K562 (cell line): ENCODE data around the gene ORAI3. TPM values are rescaled to one million over a fixed set of nuclear protein-coding genes. Genes with fewer than 3 reads are reported as not detected.

Source experiments
- CEBPG ChIP-seq, 3 experiments: fragments of 200-800 bp in 1 of 3; sonication (Bioruptor generic) in 1 of 3; sonication (generic) in 1 of 3; formaldehyde crosslinking in 1 of 3; IDR thresholded peaks in 2 of 3; conservative IDR thresholded peaks in 1 of 3; 2 replicates each; pipeline versions ENCODE4 v1.6.1 to v1.8.0; 2016 to 2022; ENCODE audit warnings: missing compliant biosample characterization in 2 of 3, missing genetic modification characterization in 2 of 3, mild to moderate bottlenecking in 1 of 3, missing genetic modification reagents in 1 of 3
- HCFC1 ChIP-seq: IDR thresholded peaks from 2 replicates; pipeline ENCODE4 v1.6.1; 2012; ENCODE audit warnings: low read depth, low read length, improper control_type of control experiment
- HDAC3 ChIP-seq: fragments of 450-650 bp; IDR thresholded peaks from 2 replicates; pipeline ENCODE4 v1.6.1; 2018; ENCODE audit warnings: borderline replicate concordance, mild to moderate bottlenecking, moderate library complexity; ENCODE audit not compliant: partially characterized antibody
- SP2 ChIP-seq: IDR thresholded peaks from 2 replicates; pipeline ENCODE4 v1.6.1; 2011; ENCODE audit warnings: mild to moderate bottlenecking, low read depth, low read length, moderate library complexity; ENCODE audit not compliant: poor library complexity, severe bottlenecking; ENCODE audit errors: extremely low read depth
- TCF3 ChIP-seq: sonication (generic); formaldehyde crosslinking; IDR thresholded peaks from 2 replicates; pipeline ENCODE4 v1.4.0; 2020; ENCODE audit warnings: mild to moderate bottlenecking, missing genetic modification reagents
- XRCC3 ChIP-seq: fragments of 450-650 bp; IDR thresholded peaks from 2 replicates; pipeline ENCODE4 v1.6.1; 2017; ENCODE audit warnings: mild to moderate bottlenecking, moderate library complexity
- polyA plus RNA-seq, 8 experiments: library from polyadenylated mRNA; depleted of rRNA in 4 of 8; stranded (reverse) in 5 of 8; unstranded in 3 of 8; fragments of >200 nt; fragmentation: Nextera tagmentation in 2 of 8; fragmentation: Illumina TruSeq in 1 of 8; extraction: Ambion mirVana in 2 of 8; extraction: Trizol in 1 of 8; gene quantifications; 2 replicates each; pipeline versions ENCODE4 v1.2.1 to v1.2.3, GENCODE V29; 2011 to 2014; ENCODE audit warnings: inconsistent platforms in 1 of 8, missing spikeins in 1 of 8
- total RNA-seq, 7 experiments: library from RNA; depleted of rRNA in 6 of 7; stranded (reverse); fragments of >200 nt in 6 of 7; fragmentation: Illumina TruSeq in 2 of 7; extraction: Trizol in 2 of 7; gene quantifications; 2 replicates each; pipeline versions ENCODE4 v1.2.1 to v1.2.3, GENCODE V29; 2011 to 2021; ENCODE audit warnings: low replicate concordance in 1 of 7
- TF ChIP-seq, protein P1 (sequence below): fragments of 250-450 bp; sonication (Bioruptor Pico); IDR thresholded peaks from 2 replicates; pipeline ENCODE4 v1.5.0; 2021; ENCODE audit warnings: mild to moderate bottlenecking, moderate library complexity
- TF ChIP-seq, protein P2 (sequence below), 2 experiments: fragments of 450-650 bp; formaldehyde crosslinking in 1 of 2; IDR thresholded peaks; 2 replicates each; pipeline versions ENCODE4 v1.4.0 to v1.6.1; 2014 to 2020; ENCODE audit warnings: mild to moderate bottlenecking in 2 of 2, borderline replicate concordance in 1 of 2, low read depth in 1 of 2
- TF ChIP-seq, protein P3 (sequence below), 2 experiments: fragments of 450-650 bp; conservative IDR thresholded peaks; 2 replicates each; pipeline ENCODE4 v1.6.1; 2017; ENCODE audit warnings: mild to moderate bottlenecking in 2 of 2, moderate library complexity in 2 of 2

ORAI3 gene
- total and polyA plus RNA-seq, 9 of the 15 experiments (the other 6 are each of a cell fraction or from before 2014, with no cell fraction given), result 4.9 to 23.3 (median 14.1) TPM

DNA sequence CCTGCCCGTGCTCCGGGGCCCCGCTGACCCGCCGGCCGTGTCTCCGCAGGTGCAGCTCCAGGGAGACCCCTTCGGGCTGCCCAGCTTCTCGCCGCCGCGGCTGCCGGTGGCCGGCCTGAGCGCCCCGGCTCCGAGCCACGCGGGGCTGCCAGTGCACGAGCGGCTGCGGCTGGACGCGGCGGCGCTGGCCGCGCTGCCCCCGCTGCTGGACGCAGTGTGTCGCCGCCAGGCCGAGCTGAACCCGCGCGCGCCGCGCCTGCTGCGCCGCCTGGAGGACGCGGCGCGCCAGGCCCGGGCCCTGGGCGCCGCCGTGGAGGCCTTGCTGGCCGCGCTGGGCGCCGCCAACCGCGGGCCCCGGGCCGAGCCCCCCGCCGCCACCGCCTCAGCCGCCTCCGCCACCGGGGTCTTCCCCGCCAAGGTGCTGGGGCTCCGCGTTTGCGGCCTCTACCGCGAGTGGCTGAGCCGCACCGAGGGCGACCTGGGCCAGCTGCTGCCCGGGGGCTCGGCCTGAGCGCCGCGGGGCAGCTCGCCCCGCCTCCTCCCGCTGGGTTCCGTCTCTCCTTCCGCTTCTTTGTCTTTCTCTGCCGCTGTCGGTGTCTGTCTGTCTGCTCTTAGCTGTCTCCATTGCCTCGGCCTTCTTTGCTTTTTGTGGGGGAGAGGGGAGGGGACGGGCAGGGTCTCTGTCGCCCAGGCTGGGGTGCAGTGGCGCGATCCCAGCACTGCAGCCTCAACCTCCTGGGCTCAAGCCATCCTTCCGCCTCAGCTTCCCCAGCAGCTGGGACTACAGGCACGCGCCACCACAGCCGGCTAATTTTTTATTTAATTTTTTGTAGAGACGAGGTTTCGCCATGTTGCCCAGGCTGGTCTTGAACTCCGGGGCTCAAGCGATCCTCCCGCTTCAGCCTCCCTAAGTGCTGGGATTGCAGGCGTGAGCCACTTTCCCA, 46.6 kb upstream of the ORAI3 start (continued):
- TF ChIP-seq, protein P1, sequence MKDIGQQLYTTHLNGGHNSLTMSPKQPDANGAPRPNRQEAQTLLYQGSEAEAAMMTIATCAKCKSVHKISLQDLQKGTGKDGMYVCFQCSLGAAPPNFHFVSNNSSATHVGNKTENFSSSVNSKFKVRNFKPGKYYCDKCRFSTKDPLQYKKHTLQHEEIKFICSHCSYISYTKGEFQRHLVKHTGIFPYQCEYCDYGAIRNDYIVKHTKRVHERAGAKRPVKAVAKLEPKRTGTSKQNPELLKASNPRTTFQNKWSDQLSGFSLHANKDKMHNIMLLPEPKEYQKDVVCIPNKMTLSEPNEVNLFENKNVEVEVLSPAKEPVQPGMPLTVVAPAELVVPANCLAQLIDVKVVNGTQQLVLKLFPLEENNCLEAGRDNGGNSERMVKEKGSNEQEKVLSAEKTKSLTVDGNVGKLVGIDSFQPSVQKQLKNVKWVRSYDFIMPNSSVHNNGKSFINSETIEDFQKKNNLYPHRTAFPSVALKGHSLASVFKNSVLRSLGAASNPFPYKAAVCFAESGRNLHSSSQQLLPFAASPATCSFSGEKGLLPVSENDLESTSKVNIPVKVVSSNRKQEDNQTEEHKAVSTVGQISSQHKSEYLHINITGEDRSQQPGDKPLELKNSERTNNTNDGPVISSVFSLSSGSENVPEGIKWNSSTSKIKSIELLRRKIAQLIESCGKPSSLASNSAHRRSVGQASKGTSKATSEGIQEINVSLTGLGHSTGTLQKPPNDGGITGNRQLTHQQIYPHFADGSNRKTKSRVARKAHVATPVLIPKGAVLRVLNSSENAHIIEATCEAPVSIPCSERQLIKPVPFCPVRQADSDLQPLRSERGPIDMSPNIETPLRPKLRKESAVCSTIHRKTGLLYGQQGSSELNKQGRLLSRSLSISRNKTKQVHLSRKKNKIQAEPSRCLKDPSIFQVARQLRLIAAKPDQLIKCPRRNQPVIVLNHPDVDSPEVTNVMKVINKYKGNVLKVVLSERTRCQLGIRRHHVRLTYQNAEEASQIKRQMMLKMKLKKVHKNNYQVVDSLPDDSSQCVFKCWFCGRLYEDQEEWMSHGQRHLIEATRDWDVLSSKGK (CRISPR knock-in tag), result no peak
- TF ChIP-seq HDAC3 (no peak), CEBPG (CRISPR knock-in tag; IDR thresholded peaks at IDR 0.05) (no peak), CEBPG (tag; conservative IDR thresholded peaks at IDR 0.05 in 1 of 2, IDR thresholded peaks at IDR 0.05 in 1 of 2) (no peak), XRCC3 (no peak), SP2 (no peak), HCFC1 (no peak), TCF3 (CRISPR knock-in tag) (no peak)
- TF ChIP-seq, protein P2, sequence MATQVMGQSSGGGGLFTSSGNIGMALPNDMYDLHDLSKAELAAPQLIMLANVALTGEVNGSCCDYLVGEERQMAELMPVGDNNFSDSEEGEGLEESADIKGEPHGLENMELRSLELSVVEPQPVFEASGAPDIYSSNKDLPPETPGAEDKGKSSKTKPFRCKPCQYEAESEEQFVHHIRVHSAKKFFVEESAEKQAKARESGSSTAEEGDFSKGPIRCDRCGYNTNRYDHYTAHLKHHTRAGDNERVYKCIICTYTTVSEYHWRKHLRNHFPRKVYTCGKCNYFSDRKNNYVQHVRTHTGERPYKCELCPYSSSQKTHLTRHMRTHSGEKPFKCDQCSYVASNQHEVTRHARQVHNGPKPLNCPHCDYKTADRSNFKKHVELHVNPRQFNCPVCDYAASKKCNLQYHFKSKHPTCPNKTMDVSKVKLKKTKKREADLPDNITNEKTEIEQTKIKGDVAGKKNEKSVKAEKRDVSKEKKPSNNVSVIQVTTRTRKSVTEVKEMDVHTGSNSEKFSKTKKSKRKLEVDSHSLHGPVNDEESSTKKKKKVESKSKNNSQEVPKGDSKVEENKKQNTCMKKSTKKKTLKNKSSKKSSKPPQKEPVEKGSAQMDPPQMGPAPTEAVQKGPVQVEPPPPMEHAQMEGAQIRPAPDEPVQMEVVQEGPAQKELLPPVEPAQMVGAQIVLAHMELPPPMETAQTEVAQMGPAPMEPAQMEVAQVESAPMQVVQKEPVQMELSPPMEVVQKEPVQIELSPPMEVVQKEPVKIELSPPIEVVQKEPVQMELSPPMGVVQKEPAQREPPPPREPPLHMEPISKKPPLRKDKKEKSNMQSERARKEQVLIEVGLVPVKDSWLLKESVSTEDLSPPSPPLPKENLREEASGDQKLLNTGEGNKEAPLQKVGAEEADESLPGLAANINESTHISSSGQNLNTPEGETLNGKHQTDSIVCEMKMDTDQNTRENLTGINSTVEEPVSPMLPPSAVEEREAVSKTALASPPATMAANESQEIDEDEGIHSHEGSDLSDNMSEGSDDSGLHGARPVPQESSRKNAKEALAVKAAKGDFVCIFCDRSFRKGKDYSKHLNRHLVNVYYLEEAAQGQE (IDR thresholded peaks at IDR 0.05; ENCODE audit: borderline replicate concordance), result 0 out of 2 replicates have a peak, but pooled peaks have one; percentile 28
- TF ChIP-seq, protein P2 (CRISPR knock-in tag; IDR thresholded peaks at IDR 0.05; ENCODE audit: low read depth), result no peak
- TF ChIP-seq, protein P3, sequence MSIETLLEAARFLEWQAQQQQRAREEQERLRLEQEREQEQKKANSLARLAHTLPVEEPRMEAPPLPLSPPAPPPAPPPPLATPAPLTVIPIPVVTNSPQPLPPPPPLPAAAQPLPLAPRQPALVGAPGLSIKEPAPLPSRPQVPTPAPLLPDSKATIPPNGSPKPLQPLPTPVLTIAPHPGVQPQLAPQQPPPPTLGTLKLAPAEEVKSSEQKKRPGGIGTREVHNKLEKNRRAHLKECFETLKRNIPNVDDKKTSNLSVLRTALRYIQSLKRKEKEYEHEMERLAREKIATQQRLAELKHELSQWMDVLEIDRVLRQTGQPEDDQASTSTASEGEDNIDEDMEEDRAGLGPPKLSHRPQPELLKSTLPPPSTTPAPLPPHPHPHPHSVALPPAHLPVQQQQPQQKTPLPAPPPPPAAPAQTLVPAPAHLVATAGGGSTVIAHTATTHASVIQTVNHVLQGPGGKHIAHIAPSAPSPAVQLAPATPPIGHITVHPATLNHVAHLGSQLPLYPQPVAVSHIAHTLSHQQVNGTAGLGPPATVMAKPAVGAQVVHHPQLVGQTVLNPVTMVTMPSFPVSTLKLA (conservative IDR thresholded peaks at IDR 0.05), result no peak; a peak in 1 of 4 replicates
